ENCODE results near the gene APC.

GRCh38 chr5:112734597-112734996 is 3.1 kb upstream of the APC start:
- TF ChIP-seq EZH2 (IDR thresholded peaks at IDR 0.05), result no peak
- TF ChIP-seq POLR2AphosphoS5 (IDR thresholded peaks at IDR 0.05; ENCODE audit: borderline replicate concordance, low read depth, low read length), result no peak
- no peak for TF ChIP-seq FOXP2 (optimal IDR thresholded peaks at IDR 0.05; ENCODE audit: control extremely low read depth, extremely low read length, insufficient read depth)

Data from SK-N-MC (cell line).